Regular cardiac myocyte (primary cell): Measurements from ENCODE around the gene AQP11. TPM values are rescaled to one million over a fixed set of nuclear protein-coding genes. Genes with fewer than 3 reads are reported as not detected.

Experiments used
- total RNA-seq: library from RNA; depleted of rRNA; stranded (reverse); fragments of >200 nt; gene quantifications from 2 replicates; pipeline ENCODE4 v1.2.3, GENCODE V29; 2014

Gene AQP11, protein sequence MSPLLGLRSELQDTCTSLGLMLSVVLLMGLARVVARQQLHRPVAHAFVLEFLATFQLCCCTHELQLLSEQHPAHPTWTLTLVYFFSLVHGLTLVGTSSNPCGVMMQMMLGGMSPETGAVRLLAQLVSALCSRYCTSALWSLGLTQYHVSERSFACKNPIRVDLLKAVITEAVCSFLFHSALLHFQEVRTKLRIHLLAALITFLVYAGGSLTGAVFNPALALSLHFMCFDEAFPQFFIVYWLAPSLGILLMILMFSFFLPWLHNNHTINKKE
- 1.2 and 2.3 TPM in 2 replicates for total RNA-seq

GRCh38 chr11:77589521-77590193 lies at the start of gene AQP11:
TSS of gene AQP11 (plus strand) at chr11:77589953. CDS start at chr11:77589993, 40 bp downstream.

DNA sequence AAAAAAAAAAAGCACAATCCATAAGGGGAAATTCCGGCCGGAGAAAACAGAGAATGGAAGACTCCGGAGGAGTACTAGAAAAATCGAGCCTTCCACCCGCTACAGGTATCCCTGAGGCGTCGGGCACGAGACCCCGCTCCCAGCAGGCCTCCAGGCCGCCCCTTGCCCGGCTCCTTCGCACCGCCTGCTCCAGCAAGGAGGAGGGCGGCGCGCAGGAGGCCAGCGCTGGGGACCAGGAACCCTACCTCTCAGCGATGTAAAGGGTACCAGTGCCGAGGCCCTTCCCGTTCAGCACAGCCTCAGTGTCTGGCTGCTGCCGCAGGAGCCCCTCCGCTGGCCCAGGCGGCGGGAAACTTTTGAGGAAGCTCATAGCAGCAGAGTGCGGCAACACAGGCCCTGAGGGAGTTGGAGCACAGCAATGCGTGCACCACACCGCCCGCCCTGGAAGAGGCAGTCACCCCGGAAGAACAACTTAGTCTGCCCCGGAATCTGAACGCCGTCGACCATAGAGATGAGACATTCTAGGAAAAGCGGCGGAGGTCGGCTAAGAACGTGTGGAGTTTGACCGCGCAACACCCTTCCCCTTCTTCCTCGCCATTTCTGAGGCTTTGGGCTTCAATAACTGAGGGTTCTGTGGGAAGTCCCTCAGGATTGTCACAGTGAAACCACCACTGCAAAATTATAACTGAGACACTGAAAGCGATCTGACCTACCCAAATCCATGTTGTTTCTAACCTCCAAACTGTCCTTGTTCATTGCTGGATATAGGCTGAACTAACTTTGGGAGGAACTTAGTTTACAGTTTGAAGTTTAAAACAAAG lies 47.8 kb downstream of the AQP11 start, which contains the start of gene CLNS1A:
Gene CLNS1A (minus strand): TSS at position 450 of the 821 bp plus-strand sequence. CDS start 80 bp downstream, at position 370.

Other genes with a start within 250 kb of the AQP11 start
- 18.6 and 37.0 TPM in 2 replicates for gene PAK1, start 115.9 kb upstream of the AQP11 start, total RNA-seq
- 131 and 160 TPM in 2 replicates for gene CLNS1A, start 47.8 kb downstream of the AQP11 start, total RNA-seq
- gene RSF1, start 230.8 kb downstream of the AQP11 start, total RNA-seq, result 51.6 and 57.5 TPM in 2 replicates
- 37.8 and 42.9 TPM in 2 replicates for gene AAMDC, start 231.2 kb downstream of the AQP11 start, total RNA-seq